ENCODE results near the gene SH3BP5L.

SH3BP5L gene

DNA sequence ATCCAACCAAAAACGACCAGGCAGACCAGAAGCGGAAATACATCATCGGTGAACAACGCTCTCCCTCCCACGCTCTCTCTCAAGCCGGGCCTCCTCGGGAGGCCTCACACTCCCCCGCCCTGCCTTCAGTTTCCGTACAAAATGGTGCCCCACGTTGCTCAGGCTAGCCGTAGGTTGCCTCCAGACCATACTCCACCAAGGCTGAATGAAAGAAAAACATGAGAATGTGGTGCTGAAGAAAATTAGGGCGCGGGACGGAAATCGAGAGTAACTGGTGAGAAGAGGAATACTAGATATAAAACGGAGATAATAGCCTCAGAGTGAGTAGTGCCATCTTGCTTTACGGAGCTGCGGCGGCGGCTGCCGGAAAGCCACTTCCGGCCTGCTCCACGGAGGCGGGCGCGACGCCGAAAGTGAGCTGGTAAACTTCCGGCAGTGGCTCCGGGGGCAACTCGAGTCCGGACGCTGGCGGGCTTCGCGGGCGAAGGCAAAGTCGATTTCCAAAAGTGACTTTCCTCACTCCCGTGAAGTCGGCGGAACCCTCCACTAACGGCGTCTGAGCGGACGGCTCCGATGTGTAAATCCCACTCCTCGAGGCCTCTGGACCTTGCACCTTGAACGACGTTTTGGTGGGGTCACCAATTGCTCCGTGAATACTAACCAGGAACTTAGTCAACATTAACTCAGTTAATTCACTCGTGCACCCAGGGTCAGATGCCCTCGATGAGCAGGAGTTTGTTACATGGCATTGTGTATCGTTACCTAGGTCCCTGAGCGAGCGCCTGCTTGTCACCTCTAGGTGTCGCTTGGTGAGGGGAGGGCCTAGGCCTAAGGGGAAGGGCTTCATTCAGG is at the start of gene SH3BP5L:
SH3BP5L (minus strand) TSS at position 7 of the 852 bp plus-strand sequence. CDS start 980 bp downstream, outside the sequence.
- peak; percentile 96 for DNase-seq (ENCODE audit: low spot score)

DNA sequence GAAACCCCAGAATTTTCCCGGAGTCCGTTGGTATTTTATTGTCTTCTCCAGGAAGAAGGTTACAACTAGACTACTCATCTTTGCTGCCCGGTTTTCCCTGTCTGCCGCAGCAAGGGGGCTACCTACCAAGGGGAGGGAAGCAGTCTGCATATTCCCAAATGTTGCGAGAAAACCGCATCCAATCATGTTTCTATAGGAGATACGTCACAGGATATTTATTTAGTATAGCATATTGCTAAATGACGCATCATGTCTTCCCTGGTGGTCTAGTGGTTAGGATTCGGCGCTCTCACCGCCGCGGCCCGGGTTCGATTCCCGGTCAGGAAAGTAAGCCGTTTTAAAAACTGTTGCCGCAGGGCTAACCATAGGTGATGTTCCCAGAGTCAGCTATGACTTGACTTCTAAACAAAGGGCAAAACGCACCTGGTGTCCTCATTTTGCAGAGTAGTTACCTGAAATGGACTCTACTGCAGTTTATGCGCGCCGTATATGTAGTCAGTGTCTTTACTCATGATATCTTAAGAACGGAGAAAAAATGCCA is 48.3 kb upstream of the SH3BP5L start:
- no peak for DNase-seq (ENCODE audit: low spot score)

DNA sequence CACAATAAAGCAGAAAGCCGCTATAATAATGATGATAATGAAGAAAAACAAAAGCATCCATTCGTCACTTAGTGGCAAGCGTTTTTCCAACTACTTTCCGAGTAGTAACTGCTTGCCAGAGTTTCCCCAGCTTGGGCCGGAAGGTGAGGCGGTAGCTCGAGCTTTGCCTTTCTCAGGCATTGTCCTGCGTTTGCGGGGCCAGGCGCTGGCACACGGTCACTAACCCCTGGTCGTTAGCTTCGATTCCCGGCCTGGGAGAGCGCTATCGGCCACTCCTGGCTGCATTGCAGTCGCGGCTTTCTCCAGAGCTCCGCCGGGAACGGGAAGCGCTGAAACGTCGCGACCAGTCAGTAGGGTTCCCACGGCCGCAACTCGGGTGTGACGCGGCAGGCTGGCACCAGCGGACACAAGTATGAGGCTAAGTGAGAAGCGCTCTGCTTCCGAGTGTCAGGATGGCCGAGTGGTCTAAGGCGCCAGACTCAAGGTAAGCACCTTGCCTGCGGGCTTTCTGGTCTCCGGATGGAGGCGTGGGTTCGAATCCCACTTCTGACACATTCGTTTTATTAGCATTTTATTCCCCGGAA is 47.8 kb upstream of the SH3BP5L start:
- peak; percentile 62 for DNase-seq (ENCODE audit: low spot score)

DNA sequence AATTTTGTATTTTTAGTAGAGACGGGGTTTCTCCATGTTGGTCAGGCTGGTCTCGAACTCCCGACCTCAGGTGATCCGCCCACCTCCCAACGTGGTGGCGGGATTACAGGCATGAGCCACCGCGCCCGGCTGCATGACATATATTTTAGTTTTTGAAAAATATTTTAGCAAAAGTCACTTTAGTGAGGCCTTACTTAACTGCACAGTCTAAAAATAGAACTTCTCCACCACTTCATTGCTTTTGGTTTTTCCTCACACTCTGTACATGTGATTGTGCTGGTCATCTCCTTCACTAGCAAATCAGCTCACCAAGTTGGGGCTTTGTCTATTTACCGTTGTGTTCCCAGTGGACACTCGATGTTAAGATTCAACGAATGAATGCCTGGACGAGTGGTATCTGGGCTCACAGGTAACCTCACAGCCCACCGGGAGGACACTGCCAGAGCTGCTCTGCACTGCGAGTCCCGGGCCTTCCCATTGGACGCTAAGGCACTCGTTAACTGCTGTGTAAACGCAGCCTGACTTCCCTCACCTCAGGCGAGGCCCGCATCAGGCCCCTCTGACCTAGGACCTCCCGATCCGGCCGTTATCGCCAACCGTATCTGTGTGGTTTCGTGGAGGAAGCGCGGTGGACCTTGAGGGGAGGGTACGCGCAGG is 47.2 kb upstream of the SH3BP5L start:
- peak; percentile 57 for DNase-seq (ENCODE audit: low spot score)

DNA sequence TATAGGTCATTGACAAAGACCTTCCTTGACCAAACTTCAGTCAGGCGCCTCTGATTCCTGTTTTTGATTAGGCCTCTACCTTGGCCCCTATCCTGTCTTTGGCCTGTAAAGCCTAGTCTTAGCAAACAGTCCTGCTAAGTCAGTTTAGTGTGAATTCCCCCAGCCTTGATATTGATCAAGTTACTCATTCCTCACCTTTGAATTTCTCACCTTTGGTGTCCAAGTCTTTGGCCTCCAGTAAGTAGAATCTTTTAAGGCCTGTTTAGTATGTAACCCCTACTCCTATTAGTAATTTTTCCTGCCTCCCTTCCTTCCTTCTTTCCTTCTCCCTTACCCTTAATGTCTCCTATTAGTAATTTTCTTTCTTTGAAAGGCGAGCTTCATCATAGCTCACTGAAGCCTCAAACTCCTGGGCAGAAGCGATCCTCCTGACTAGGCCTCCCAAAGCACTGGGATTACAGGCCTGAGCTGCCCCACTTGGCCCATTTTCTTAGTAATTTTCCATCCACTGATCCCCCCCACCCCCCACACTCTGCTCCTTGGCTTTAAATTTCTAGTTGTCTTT is 46.2 kb upstream of the SH3BP5L start:
- no peak for DNase-seq (ENCODE audit: low spot score)

DNA sequence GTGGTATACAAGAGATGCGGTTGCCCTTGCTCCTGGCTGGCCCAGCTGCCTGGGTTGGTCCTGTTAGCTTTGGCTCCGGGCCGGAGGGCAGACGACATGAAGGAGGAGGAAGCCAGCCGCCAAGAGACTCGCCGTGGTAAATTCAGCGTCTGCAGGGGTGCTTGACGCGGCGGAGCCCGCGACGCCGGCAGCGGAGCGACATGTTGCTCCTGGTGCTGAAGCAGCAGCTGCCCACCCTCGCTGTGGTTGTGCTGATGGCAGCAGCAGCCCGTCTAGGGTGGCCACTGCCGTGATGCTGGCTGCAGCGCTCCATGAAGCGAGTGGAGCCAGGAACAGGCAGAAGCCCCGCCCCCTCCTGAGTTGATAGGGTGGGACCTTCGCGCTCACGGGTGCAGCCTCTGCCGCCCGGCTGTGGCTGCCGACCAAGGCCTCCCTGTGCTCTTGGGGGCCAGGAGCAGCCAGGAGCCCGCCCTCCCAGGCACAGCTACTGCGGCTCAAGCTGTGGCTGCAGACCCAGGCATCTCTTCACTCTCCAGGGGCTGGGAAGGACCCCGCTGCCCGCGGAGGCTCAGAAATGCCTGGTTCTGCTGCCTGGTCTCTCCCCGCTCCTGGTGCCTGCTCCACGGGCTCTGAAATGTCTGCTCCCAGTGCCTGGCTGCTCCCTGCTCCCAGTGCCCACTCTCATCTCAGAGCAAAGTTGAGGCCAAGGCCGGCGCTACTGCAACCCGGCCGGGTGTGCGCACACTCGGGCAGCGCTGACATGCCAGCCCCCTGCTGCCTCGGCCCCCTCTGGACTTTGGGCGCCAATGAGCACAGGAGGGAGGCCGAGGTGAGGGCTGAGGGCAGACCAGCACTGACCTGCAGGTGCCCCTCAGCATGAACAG is 37.5 kb upstream of the SH3BP5L start:
- DNase-seq (ENCODE audit: low spot score), result peak; percentile 81

DNA sequence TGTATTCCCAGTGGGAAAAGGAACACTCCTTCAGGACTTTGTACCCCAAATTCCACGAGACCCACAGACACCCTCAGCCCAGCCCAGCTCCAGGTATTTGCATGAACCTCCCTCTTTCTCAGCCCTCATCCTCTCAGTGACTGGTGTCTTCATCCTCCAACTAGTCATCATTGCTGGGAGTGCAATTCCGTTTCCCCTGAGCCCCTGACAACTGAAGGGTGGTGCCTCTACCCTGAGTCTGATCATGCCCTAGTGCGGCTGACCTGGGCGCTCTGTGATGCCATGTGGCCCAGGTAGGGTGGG is 36.9 kb upstream of the SH3BP5L start:
- DNase-seq (ENCODE audit: low spot score), result no peak

DNA sequence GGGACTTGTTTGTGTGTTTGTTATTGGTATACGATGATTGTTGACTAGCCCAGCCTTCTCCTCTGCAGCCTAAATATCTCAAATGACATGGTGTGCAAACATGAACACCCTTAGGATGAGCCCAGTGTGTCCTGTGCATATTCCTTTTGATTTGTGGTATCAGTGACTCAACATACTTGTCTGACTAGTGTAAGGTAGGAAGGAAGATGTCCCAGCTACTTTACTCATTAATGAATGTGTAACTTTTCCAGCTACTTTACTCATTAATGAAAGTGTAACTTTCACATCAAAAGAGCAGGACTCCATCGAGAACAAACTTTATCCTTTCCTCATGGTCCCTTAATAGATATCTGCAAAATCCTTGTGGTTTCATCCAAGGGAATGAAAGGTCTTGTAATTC is 35.9 kb upstream of the SH3BP5L start:
- DNase-seq (ENCODE audit: low spot score), result no peak

DNA sequence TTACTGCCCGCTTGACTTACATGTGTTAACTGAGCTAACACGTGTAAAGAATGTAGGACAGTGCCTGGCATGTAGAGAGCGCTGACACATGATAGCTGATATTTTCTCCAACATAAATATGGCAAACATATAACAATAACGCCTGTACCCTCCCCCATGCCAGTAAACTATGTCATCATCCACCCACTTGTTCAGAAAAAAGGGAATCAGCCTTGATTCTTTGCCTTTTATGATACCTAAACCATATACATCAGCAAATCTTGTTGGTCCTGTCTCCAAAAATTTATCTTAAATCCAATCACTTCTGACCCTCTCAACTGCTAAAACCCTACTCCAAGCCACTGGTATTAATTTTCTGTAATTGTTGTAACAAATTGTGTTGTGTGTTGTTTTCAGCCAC is 34.3 kb upstream of the SH3BP5L start:
- DNase-seq (ENCODE audit: low spot score), result no peak

DNA sequence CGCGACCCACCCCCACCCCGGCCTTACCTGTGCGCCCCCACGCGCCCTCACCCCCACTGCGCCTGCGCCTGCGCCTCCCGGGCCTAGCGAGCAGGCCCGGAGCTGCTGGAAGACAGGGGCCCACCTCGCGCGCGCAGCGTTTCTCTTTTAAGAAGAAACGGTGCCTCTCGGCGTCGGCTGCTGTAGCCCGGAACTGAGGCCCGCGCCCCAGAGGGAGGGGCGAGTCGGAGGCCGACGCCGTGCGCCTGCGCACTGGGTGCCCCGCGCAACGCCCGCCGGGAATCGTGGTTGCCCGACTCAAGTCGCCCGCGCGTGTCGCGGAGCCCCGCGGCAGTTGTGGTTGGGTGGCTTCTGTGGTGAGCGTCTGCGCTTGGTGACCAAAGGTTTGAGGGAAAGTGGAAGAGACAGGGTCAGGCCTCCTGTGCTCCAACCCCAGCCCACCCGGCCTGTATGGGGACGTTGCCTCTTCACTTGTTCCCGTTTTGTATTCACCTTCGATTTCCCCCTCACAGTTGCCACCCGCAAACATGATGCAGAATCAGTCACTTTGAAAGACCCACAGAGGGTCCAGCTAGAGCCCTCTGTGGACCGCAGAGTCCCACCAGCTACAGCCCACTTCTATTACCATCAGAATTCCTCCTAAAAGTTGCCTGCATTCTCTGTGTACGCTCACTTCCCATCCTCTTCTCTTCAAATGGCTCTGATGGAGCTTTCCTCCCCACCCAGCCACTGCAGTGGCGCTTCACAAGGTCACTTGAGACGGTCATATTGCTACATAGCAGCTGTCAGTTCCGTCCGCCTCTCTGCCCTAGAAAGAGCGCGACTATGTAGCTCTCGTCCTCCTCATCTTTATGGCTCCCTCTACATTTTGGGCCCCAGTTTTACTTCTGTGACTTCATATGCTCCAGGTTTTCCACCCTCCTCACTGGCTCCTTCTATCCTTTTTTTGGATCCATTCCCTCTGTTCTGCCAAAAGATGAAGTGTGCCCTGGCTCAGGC is 33.5 kb upstream of the SH3BP5L start, which contains the start of gene ZNF692:
ZNF692 (minus strand) TSS at position 195 of the 999 bp plus-strand sequence. CDS start 776 bp downstream, outside the sequence.
- DNase-seq (ENCODE audit: low spot score), result peak; percentile 94

DNA sequence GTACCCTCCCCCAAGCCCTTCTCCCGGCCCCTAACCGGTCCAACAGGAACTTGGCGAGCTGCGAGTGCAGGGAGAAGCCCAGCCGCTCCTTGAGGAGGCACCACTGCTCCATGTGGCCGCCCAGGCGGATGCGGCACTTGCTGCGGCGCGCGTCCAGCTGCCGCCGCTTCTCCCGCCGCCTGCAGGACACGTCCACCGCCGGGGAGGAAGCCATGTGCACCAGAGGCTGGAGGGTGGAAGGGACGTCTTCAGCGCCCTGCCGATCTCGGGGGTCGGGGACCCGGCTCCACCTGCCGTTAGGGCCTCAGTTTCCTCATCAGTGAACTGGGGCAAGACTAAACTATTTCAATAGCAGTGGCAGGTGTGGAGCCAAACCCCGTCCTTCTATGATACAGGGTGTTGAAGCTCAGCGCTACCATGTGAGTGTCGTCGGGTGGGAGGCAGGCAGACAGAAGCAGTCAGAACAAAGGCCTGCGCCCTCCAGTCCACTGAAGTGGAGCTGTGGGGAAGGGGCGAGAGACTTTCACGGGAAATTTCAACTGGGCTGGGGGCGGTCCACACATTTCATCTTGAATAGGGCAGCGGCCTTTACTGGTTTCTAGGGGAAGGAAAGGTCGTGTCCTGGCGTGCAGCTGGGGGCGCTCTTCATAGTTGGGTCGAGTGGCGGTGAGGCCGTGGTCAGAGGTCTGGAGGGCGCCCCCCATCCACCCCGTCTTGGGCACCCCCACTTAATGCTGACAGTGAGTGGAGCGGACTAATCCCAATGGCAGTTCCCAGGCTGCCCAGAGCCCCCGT is 32.6 kb upstream of the SH3BP5L start:
- peak; percentile 81 for DNase-seq (ENCODE audit: low spot score)

DNA sequence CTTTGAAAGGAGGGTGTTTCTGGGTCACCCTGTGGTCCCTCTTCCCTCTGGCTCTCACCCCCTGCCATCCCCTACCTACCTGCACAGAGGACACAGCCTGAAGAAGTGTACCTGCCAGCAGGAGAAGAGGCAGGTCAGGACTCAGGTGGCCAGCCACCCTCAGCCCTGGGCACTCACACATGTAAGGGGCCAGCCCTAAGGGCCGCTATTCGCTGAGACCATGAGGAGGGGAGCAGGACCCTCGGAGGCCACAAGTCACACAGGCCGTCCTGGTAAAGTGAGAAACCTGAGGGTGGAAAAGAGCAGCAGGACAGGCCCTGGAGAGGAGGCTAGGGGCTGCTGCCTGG is 32.0 kb upstream of the SH3BP5L start:
- no peak for DNase-seq (ENCODE audit: low spot score)

DNA sequence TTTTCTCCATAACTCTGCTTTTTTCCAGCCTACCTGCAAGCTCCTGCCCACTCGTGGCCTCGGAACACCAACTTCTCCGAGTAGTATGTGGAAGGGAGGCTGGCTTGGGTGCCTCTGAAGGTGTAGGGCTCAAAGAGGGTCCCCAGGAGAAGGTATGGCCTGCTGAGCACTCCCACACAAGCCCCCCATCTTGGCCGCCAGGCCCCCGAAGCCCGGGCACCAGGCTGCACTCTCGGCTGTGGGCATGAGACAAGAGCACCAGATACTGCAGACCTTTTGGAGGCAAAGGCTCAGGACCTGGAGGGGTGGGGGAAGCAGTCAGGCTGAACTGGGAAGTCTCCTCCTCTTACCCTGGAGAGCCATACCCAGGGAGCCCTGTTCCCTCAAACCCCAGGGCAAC is 31.5 kb upstream of the SH3BP5L start:
- no peak for DNase-seq (ENCODE audit: low spot score)

DNA sequence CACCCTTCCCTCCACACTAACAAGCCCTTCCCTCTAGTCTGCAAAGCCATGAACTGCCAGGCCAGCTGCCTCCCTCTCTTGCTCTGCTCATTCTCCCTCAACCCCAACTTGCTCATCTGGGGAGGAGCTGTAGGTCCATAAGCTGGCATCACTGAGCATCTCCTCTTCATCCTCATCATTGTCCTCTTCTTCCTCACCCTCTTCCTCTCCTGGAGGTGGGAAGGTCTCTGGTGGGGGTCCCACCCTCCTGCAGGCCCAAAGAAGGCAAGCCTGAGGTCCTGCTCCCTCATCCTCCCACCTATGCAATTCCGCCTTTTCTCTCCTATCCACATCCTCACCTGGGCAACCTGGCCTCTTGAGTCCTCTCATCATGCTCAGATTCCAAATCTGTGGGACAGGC is 30.5 kb upstream of the SH3BP5L start:
- no peak for DNase-seq (ENCODE audit: low spot score)

DNA sequence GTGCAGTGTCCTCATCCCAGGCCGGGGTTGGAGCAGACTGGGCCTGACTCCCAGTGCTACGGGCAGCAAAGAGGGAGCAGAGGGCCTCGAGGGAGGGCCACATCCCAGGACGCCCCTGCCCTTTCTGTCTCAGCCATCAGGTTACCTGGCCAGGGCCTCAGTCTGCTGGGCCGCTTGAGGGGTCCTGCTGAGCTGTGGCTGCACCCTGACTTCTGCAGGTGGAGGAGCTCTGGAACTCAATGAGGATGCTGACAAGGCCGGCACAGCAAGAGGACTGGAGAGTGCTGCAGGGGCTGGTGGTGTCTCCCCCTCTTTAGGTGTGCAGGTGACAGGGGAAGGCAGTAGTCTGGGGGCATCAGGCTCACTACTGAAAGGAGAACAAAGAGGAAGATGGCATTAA is 29.9 kb upstream of the SH3BP5L start:
- DNase-seq (ENCODE audit: low spot score), result no peak

DNA sequence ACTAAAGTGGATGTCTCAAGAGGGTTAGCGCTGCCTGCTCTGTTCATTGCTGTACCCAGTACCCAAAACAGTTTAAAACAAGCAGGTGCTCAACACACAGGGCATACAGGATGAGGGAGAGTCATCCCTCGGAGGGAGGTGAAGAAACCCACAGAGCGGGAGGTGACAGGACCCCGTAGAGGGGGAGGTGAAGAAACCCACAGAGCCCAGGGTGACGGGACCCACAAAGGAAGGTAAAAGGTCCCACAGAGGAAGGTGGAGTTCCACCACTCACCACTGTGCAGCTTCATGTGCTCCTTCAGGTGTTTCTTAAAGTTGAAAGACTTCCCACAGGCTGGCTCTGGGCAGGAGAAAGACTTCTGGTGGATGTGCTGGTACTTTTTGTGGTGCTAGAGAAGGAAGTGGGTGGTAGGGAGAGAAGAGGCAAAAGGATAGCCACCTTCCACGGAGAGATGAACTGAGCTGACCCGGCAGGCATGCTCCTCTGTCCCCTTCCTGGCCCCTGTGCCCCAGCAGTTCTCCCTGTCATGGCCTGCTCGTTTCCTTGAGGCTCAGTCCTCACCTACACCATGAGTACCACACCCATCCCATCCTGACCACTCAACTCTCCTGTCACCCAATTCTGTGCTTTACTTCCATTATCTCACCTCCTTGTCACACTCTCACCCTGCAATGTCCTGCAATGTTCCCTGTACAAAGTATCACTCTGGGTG is 28.1 kb upstream of the SH3BP5L start:
- DNase-seq (ENCODE audit: low spot score), result no peak

DNA sequence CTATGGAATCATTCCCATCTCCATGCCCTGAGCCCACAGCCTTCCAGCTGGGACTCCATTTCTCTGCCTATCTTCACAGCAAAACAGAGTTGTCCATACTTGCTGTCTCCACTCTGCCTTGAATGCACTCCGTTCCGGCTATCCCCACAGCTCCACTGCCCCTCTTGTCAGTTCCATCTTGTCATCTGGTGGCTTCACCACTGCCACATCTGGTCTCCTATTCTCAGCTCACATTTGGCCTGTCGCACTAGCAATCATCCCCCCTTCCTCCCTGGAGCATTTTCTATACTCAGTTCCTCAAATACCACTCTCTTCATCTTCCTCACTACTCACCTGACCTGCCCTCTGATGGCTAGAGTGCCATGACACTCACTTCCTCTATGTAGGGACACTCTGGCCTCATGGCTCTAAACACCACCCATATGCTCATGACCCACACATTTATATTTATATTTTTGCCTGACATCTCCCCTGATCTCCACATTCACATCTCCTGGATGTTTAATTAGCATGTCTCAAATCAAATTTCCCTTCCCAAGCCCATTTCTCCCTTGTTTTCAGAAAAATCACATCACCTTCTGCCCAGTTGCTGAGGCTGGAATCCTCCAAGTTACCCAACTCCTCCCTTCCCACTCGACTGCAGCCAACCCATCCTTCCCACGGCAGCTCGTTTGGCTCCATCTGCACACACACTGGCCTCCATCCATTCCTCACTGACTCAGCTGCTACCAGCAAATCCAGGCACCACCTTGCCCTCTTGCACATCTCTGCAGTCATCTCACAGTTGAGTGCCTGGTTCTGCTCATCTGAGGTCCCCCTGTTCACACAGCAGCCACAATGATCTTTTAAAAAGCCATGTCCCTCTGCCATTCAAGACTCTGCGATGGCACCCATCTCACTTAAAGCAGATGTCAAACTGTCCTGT is 27.0 kb upstream of the SH3BP5L start:
- DNase-seq (ENCODE audit: low spot score), result no peak

DNA sequence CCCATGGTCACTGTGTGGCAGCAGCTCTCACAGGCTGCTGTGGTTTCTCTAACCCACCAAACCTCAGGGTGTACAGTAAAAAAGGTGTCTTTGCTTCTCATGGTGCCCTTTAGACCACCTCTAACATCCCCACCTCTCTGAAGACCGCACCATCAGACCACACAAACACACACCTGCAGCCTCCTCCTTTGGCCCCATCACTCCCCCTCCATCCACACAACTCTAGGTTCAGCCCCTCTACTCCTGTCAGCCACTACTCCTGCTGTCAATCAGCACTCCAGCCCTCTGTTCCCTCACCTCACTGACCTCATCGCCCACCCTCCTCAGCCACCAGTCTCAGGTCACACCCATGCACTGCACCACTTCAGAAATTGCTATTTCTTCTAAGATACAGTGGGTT is 25.7 kb upstream of the SH3BP5L start:
- DNase-seq (ENCODE audit: low spot score), result no peak
